OCI-LY7 (cell line): ENCODE results near the gene WDR82. TPM values are rescaled to one million over a fixed set of nuclear protein-coding genes. Genes with fewer than 3 reads are reported as not detected.

Source experiments
- BruUV-seq: library from RNA; stranded (reverse); fragments of 400-500 nt; replicated peaks from 2 replicates; lab custom pipeline; 2021; lab: Mats Ljungman, UMichigan
- CTCF ChIA-PET: fragments of 300-600 bp; sonication (Branson Sonifier 250); formaldehyde crosslinking; loops from one replicate; lab custom pipeline; 2022; ENCODE audit warnings: antibody characterized with exemption; ENCODE audit not compliant: unreplicated experiment; lab: Charles Lee
- POLR2A ChIA-PET: fragments of 300-600 bp; sonication (Branson Sonifier 250); formaldehyde crosslinking; loops from one replicate; lab custom pipeline; 2022; ENCODE audit warnings: antibody characterized with exemption; lab: Charles Lee
- DNase-seq: peaks from one replicate; pipeline ENCODE4 v3.0.0-alpha.2; 2015; ENCODE audit warnings: low spot score
- H2AFZ ChIP-seq: fragments of 200-600 bp; sonication (generic), shearing (Covaris generic); 2 replicates; pipeline ENCODE4 v1.6.1; 2014; ENCODE audit warnings: mild to moderate bottlenecking, antibody characterized with exemption, low read length, moderate library complexity
- H3K27ac ChIP-seq: fragments of 200-600 bp; sonication (generic); 2 replicates; pipeline ENCODE4 v1.5.1; 2014; ENCODE audit warnings: mixed run types, low read depth, mild to moderate bottlenecking, moderate library complexity, low read length, inconsistent platforms; ENCODE audit not compliant: poor library complexity, severe bottlenecking
- H3K36me3 ChIP-seq: fragments of 200-600 bp; sonication (generic); 2 replicates; pipeline ENCODE4 v1.6.1; 2014; ENCODE audit warnings: mild to moderate bottlenecking, antibody characterized with exemption, low read length, moderate library complexity, mixed read lengths; ENCODE audit not compliant: insufficient read depth
- H3K4me1 ChIP-seq: fragments of 200-600 bp; sonication (generic); 2 replicates; pipeline ENCODE4 v1.5.1; 2014; ENCODE audit warnings: mild to moderate bottlenecking, low read length; ENCODE audit not compliant: insufficient read depth, poor library complexity, severe bottlenecking
- H3K4me2 ChIP-seq: fragments of 200-600 bp; sonication (generic); 2 replicates; pipeline ENCODE4 v1.6.1; 2014; ENCODE audit warnings: mild to moderate bottlenecking, low read length
- H3K4me3 ChIP-seq: fragments of 200-600 bp; sonication (generic); 2 replicates; pipeline ENCODE4 v1.5.1; 2014; ENCODE audit warnings: mild to moderate bottlenecking, low read depth, low read length; ENCODE audit not compliant: poor library complexity, severe bottlenecking
- H3K79me2 ChIP-seq: fragments of 200-600 bp; sonication (generic); 2 replicates; pipeline ENCODE4 v1.6.1; 2016; ENCODE audit warnings: low read depth, mild to moderate bottlenecking, low read length, moderate library complexity, mixed read lengths; ENCODE audit not compliant: insufficient read depth
- H3K9me2 ChIP-seq: fragments of 200-600 bp; sonication (generic); 2 replicates; pipeline ENCODE4 v1.6.1; 2016; ENCODE audit warnings: mild to moderate bottlenecking, low read length, mixed read lengths; ENCODE audit not compliant: insufficient read depth
- H3K9me3 ChIP-seq: fragments of 200-600 bp; sonication (generic); 2 replicates; pipeline ENCODE4 v1.6.1; 2014; ENCODE audit warnings: mild to moderate bottlenecking, mixed run types, low read length, mixed read lengths
- H4K20me1 ChIP-seq: fragments of 200-600 bp; sonication (generic); 2 replicates; pipeline ENCODE4 v1.6.1; 2014; ENCODE audit warnings: mild to moderate bottlenecking, antibody characterized with exemption, low read length, moderate library complexity, mixed read lengths; ENCODE audit not compliant: insufficient read depth
- EZH2phosphoT487 ChIP-seq: fragments of 200-600 bp; sonication (generic); IDR thresholded peaks from 2 replicates; pipeline ENCODE4 v1.6.1; 2018; ENCODE audit warnings: low read depth, borderline replicate concordance, mild to moderate bottlenecking, mixed run types, antibody characterized with exemption, low read length, moderate library complexity, mixed read lengths
- intact Hi-C: fragments of 100-400 bp; cut with micrococcal nuclease; formaldehyde crosslinking; loops from one replicate; pipeline ENCODE4 v1.10.0; 2022; ENCODE audit not compliant: unreplicated experiment
- total RNA-seq, 2 experiments: library from RNA; depleted of rRNA in 1 of 2; stranded (reverse); fragments of >200 nt in 1 of 2; shearing (Covaris generic) in 1 of 2; gene quantifications; 2 replicates each; pipeline ENCODE4 v1.2.3, GENCODE V29; 2014 to 2022
- TF ChIP-seq, protein P1 (sequence below): fragments of 200-600 bp; sonication (generic); conservative IDR thresholded peaks from 2 replicates; pipeline ENCODE4 v1.5.1; 2014; ENCODE audit warnings: mild to moderate bottlenecking, antibody characterized with exemption, low read length, moderate library complexity, mixed read lengths

WDR82 gene
- total RNA-seq, 2 experiments from 2014 or later = 38.5 to 67.9 TPM

DNA sequence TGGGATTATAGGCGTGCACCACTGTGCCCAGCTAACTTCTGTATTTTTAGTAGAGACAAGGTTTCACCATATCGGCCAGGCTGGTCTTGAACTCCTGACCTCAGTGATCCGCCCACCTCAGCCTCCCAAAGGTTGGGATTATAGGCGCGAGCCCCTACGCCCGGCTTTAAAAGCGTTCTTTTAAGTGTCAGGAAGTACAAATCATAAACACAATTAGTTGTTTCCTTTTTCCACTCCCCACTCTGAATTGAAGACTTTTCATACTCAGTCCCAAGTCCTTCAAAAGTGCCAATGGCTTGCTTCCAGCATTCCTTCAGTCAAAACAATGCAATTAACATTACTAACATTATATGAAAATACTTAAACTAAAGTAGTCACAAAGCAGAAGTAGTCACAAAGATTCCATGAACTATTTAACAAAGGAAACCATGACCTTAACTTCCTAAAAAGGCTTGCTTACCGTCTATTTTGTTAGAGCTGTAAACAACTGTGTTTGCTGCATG, 8.1 kb downstream of the WDR82 start:
- DNase-seq = no peak
- CTCF ChIA-PET = no interaction called here
- BruUV-seq = no TSS peak
- H3K4me3 ChIP-seq = no peak overlapping the region
- H3K4me2 ChIP-seq = no peak overlapping the region
- POLR2A ChIA-PET = interaction anchor here (0.5 to 2.1 kb wide), 3 partner anchors 11 to 294 kb away, joined by 3 to 4 read pairs (median 3); no protein-coding TSS in a partner anchor
- peaks cover 21% of the 10 kb centered on the region for H3K4me1 ChIP-seq
- H3K9me3 ChIP-seq = peaks cover 4% of the 10 kb centered on the region; the same call in 1 of the 2 replicates
- H2AFZ ChIP-seq = no peak overlapping the region
- peaks cover 39% of the 10 kb centered on the region for H4K20me1 ChIP-seq
- TF ChIP-seq, protein P1, sequence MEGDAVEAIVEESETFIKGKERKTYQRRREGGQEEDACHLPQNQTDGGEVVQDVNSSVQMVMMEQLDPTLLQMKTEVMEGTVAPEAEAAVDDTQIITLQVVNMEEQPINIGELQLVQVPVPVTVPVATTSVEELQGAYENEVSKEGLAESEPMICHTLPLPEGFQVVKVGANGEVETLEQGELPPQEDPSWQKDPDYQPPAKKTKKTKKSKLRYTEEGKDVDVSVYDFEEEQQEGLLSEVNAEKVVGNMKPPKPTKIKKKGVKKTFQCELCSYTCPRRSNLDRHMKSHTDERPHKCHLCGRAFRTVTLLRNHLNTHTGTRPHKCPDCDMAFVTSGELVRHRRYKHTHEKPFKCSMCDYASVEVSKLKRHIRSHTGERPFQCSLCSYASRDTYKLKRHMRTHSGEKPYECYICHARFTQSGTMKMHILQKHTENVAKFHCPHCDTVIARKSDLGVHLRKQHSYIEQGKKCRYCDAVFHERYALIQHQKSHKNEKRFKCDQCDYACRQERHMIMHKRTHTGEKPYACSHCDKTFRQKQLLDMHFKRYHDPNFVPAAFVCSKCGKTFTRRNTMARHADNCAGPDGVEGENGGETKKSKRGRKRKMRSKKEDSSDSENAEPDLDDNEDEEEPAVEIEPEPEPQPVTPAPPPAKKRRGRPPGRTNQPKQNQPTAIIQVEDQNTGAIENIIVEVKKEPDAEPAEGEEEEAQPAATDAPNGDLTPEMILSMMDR = no peak
- no peak for TF ChIP-seq EZH2phosphoT487
- intact Hi-C loops = no loop called here
- peaks cover 94% of the 10 kb centered on the region for H3K79me2 ChIP-seq
- no peak overlapping the region for H3K27ac ChIP-seq
- peaks cover 98% of the 10 kb centered on the region for H3K36me3 ChIP-seq
- H3K9me2 ChIP-seq = no peaks in the 10 kb centered on the region

DNA sequence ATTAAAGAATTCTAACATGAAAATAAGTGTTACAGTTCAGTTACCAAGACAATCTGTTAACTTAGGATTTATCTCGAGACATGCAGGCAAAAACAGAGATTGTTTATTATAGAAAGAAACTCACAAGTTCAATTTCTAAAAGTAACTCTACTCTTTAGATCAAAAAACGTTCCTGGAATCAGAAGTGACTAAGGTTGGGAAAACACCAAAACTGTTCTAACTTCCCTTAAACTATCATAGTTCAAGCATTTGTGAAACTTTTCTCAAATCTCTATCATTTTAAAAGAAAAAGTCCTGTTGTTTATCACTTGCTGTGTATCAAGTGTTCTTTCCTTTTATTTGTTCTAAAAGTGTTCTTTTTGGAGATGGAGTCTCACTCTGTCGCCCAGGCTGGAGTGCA, 8.7 kb downstream of the WDR82 start:
- H2AFZ ChIP-seq = no peak overlapping the region
- peaks cover 99% of the 10 kb centered on the region for H3K36me3 ChIP-seq
- H3K4me3 ChIP-seq = no peak overlapping the region
- intact Hi-C loops = no loop called here
- CTCF ChIA-PET = no interaction called here
- no peak for DNase-seq
- no peak for TF ChIP-seq EZH2phosphoT487
- TF ChIP-seq, protein P1 = no peak
- peaks cover 36% of the 10 kb centered on the region for H4K20me1 ChIP-seq
- H3K79me2 ChIP-seq = peaks cover 92% of the 10 kb centered on the region
- BruUV-seq = no TSS peak
- no peaks in the 10 kb centered on the region for H3K9me2 ChIP-seq
- peaks cover 4% of the 10 kb centered on the region; the same call in 1 of the 2 replicates for H3K9me3 ChIP-seq
- H3K27ac ChIP-seq = no peak overlapping the region
- POLR2A ChIA-PET = no interaction called here
- H3K4me2 ChIP-seq = no peak overlapping the region
- H3K4me1 ChIP-seq = peaks cover 20% of the 10 kb centered on the region

DNA sequence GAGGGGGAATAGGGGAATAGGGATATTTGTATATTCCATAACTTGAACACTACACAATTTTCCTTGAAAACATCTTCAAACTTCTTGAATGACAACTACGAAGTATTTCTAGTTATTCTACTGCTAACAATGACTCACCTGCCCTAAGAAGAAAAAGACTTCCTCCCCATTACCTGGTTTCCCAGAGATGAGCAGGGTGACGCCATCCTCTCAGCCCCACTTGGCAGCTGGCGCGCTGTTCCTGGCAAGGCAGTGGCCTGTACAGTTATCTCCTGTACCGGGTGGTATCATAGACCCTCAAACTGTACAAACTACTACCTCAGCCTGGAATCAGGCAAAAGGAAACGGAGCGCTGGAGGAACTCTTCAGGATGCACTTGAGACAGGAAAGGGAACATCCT, 10.4 kb downstream of the WDR82 start:
- Histone ChIP-seq H3K9me2 (no peaks in the 10 kb centered on the region), H3K9me3 (no peaks in the 10 kb centered on the region), H4K20me1 (peaks cover 22% of the 10 kb centered on the region; the same call in 1 of the 2 replicates), H3K36me3 (peaks cover 99% of the 10 kb centered on the region), H3K79me2 (peaks cover 77% of the 10 kb centered on the region), H3K4me1 (peaks cover 20% of the 10 kb centered on the region), H2AFZ (no peak overlapping the region), H3K4me3 (no peak overlapping the region), H3K4me2 (no peak overlapping the region), H3K27ac (no peak overlapping the region)
- intact Hi-C loops = no loop called here
- BruUV-seq = no TSS peak
- TF ChIP-seq, protein P1 = no peak
- no peak for TF ChIP-seq EZH2phosphoT487
- ChIA-PET CTCF (no interaction called here), POLR2A (interaction anchor here (0.6 to 2.1 kb wide), 2 partner anchors 9 to 317 kb away, joined by 3 to 8 read pairs; no protein-coding TSS in a partner anchor)
- no peak for DNase-seq
